Femur (tissue), 1 donor: ENCODE measurements around the gene TJP3.

Source experiments
- DNase-seq: peaks from one replicate; pipeline ENCODE4 v3.0.0-alpha.2; 2017

Gene TJP3

DNA sequence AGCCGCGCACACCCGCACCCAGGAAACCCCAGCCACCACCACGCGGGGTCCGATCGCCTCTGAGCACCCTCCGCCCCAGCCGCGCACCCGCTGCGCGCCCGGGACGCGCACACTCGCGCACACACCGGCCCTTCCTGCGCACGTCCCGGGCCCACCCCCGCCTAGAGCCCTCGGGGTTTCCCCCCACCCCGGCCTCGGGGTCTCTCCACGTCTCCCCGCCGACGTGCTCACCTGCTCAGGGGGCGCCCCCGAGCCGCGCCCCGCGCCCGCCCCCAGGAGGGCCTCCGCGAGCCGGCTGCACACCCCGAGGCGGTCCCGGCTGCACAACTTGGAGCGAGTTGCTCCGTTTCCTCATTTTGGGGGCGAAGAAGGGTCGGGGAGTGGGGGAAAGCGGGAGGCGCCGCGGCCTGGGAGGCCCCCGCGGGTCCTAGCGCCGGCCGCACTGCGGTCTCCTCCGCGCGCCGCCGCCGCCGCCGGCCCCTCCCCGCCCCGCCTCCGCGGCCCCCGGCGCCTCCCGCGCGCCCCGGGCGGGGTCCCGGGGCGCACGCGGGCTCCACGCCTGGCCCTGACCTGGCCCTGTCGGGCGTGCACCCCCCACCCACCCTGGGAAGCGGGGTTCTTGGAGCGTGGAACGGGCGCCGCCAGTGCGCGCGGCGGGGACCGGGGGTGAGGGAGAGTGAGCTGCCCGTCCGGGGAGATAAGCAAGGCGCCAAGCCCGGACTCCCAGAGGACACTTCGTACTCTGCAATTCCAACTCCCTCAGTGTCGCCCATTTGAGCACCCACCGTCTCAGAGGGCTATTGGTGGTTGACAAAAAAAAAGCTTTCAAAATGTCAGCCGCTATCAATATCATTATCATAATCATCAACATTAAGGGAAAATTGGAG is 78.0 kb downstream of the TJP3 start, which contains the start of gene MATK:
TSS of gene MATK (minus strand) at position 444 of the 887 bp plus-strand sequence. CDS start 1,246 bp downstream, outside the sequence.
- DNase-seq = no peak

DNA sequence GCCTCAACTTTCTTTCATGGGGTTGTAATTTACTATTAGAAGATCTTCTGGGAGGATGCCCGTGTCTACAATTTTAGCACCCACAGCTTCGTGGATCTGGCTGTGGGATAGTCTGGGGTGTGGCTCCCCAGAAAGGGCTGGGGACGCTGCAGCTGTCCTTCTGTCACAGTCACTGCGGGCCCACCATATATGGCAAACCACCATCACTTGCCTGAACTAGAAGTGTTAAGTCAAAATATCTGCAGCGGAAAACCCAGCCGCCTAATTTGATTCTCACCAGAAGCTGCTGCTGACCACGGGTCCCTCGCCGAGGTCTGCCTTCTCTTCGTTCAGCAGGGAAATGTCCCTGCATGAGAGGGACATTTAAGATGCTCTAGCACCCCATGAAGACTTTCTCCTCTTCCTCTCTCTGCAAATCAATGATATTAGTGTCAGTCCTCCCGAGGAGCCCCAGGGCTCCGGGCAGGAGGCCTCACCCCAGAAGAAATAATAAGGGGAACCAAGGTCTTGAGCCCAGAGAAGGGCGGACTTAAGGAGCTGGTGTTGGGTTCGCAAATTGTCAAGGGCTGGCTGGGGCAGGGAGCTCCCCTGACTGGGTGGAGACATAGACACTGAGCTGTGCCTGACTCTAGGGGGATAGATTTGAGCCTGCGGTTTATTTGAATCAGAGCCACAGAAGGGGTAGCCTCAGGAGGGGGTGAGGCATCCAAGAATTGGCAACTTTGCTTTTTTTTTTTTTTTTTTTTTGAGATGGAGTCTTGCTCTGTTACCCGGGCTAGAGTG is 81.0 kb downstream of the TJP3 start:
- no peak for DNase-seq

DNA sequence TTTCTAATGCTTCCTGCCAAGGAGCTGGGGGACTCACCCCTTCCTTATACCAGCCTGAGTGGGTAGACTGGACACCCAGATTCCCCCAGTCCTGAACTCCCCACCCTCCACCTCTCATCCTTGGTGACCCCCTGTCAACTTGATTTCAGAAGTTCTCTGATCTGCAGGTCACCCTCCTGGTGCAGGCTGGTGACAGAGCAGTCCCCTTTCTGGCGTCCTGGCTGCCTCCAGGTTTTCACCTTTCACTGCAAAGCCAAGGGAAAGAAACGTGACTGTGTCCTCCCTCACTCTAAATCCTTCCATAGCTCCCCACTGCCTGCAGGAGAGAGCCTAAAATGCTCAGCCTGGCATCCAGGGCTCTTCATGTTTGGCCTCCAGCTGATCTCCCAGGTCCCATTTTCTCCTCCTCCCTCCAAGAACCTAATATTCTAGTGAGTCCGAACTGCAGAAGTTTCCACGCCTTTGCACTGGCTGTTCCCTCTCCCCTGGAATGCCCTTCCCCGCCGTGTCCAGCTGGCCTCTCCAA is 82.1 kb downstream of the TJP3 start:
- peak; percentile 7 for DNase-seq

DNA sequence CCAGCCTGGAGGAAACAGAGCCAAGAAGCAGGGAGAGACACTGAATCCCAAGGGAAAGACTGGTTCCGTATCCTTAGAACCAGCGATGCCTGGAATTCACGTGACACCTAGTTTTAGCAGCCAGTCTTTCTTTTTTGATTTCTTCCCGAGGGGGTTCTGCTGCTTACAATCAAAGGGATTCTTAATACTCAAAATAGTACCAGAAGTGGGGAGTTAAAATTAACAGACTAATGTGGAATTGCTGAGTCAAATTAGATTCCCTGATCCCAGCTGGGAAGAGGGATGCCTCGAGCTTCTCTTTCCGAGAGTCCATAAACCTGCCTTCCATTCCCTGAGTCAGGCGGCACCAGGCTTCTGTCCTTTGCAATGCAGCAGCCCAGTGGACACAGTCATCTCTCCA is 82.8 kb downstream of the TJP3 start:
- DNase-seq = no peak

DNA sequence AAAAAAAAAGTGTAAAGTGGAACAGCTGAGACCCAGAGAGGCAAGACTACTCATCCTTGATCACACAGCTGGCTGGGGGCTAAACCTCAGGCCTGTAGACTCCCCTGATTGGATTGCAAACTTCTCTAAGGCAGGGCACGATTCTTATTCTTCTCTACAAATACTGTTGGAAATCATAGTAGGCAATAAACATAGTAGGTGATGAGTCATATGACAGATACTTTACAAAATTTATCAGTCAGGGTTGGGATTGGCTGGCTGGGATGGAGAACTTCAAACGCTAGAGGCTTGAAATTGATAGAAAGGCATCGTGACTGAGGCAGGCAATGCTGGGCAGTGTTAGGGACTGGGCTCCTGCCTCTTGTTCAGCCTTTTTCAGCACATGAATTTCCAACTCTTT is 83.9 kb downstream of the TJP3 start:
- DNase-seq = no peak

DNA sequence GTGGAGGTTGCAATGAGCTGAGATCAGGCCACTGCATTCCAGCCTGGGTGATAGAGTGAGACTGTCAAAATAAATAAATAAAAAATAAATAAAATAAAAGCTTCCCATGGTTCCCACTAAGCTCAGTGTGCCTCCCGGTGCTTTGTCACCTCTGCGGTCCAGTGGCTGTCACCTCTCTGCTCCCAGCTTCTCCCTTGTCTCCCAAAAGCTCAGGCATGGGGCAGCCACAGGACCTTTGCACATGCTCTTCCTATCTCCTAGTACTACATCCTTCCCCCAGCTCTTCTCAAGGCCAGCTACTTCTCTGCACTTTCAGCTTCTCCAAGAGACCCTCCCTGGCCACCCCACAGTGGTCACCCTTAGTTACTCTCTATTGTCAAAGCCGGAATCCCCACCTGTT is 85.6 kb downstream of the TJP3 start:
- no peak for DNase-seq

DNA sequence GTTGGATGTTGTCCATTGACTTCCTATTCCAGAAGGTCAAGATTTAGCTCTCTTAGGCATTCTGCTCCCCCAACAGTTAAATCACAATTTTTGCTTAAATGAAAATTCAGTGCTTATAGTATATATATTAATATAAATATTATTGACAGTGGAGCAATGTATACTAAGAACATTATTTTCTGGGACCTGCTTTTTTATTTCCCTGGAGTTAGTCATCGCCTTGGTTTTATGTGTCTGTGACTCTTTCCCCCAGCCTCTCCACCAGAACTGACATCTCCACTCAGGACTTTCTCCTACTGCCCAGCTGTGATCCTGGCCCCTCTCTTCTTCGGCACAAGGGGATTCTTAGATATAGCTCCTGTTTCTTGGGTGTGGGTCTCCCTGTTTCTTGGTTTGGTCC is 88.2 kb downstream of the TJP3 start:
- no peak for DNase-seq

GRCh38 chr19:3798137-3798536 is 90.0 kb downstream of the TJP3 start:
- DNase-seq = no peak
